ENCODE measurements around the gene TNRC6C.

GRCh38 chr17:78143214-78144146, 185.0 kb downstream of the TNRC6C start:
- TF ChIP-seq CTCF (IDR thresholded peaks at IDR 0.05 in 4 of 5, conservative IDR thresholded peaks at IDR 0.05 in 1 of 5) (no peak), POLR2A (IDR thresholded peaks at IDR 0.05) (no peak)
